CD14-positive monocyte (primary cell): ENCODE results near the gene RHOBTB1. TPM values are rescaled to one million over a fixed set of nuclear protein-coding genes. Genes with fewer than 3 reads are reported as not detected.

ENCODE experiments used
- DNase-seq, 3 donors: peaks; one replicate each; pipeline ENCODE4 v3.0.0-alpha.2; 2011 to 2022
- H2AFZ ChIP-seq: 2 replicates; pipeline ENCODE4 v1.6.0; 2012; ENCODE audit warnings: mild to moderate bottlenecking, low read depth, low read length, inconsistent platforms; ENCODE audit not compliant: insufficient read depth, poor library complexity, severe bottlenecking
- H3K27ac ChIP-seq, 2 donors: 1 replicate in 1 of 2; 2 replicates in 1 of 2; pipeline ENCODE4 v1.5.1; 2012 to 2013; ENCODE audit warnings: low read length in 2 of 2, control low read depth in 1 of 2, inconsistent platforms in 1 of 2, low read depth in 1 of 2, mild to moderate bottlenecking in 1 of 2
- H3K27me3 ChIP-seq, 2 donors: one replicate each; pipeline versions ENCODE4 v1.6.0 to v1.6.1; 2011 to 2013; ENCODE audit warnings: low read length in 2 of 2; ENCODE audit not compliant: control insufficient read depth in 2 of 2, insufficient read depth in 2 of 2
- H3K36me3 ChIP-seq, 2 donors: replicated peaks in 1 of 2; 1 replicate in 1 of 2; 2 replicates in 1 of 2; pipeline versions ENCODE4 v1.5.1 to v1.6.1; 2012 to 2013; ENCODE audit warnings: low read length in 2 of 2, control low read depth in 1 of 2, inconsistent platforms in 1 of 2, mild to moderate bottlenecking in 1 of 2; ENCODE audit not compliant: insufficient read depth in 2 of 2, control insufficient read depth in 1 of 2
- H3K4me1 ChIP-seq, 2 donors: 1 replicate in 1 of 2; 2 replicates in 1 of 2; pipeline versions ENCODE4 v1.5.1 to v1.6.1; 2012 to 2013; ENCODE audit warnings: low read length in 2 of 2, control low read depth in 1 of 2, inconsistent platforms in 1 of 2, mild to moderate bottlenecking in 1 of 2, moderate library complexity in 1 of 2; ENCODE audit not compliant: insufficient read depth in 2 of 2, control insufficient read depth in 1 of 2
- H3K4me2 ChIP-seq: replicated peaks from 2 replicates; pipeline ENCODE3; 2012; ENCODE audit warnings: low read length, moderate library complexity, mild to moderate bottlenecking; ENCODE audit not compliant: poor library complexity, severe bottlenecking; ENCODE audit errors: extremely low read depth
- H3K4me3 ChIP-seq, 3 experiments: fragments of 200-600 bp in 1 of 3; sonication (generic) in 1 of 3; replicated peaks in 1 of 3; 1 replicate in 2 of 3; 2 replicates in 1 of 3; pipeline ENCODE4 v1.5.1; 2011 to 2013; ENCODE audit warnings: low read length in 3 of 3, mild to moderate bottlenecking in 3 of 3, control low read depth in 2 of 3, low read depth in 2 of 3, inconsistent platforms in 1 of 3, moderate library complexity in 1 of 3
- H3K79me2 ChIP-seq: 2 replicates; pipeline ENCODE4 v1.6.0; 2012; ENCODE audit warnings: mild to moderate bottlenecking, control low read depth, inconsistent platforms, low read length, moderate library complexity; ENCODE audit not compliant: insufficient read depth
- H3K9ac ChIP-seq: 2 replicates; pipeline ENCODE4 v1.6.0; 2017; ENCODE audit warnings: low read length, mild to moderate bottlenecking; ENCODE audit not compliant: insufficient read depth, poor library complexity, severe bottlenecking
- H3K9me3 ChIP-seq, 2 donors: replicated peaks in 1 of 2; 1 replicate in 1 of 2; 2 replicates in 1 of 2; pipeline versions ENCODE4 v1.5.1 to v1.6.1; 2012 to 2013; ENCODE audit warnings: low read length in 2 of 2, control low read depth in 1 of 2; ENCODE audit not compliant: control insufficient read depth in 1 of 2, insufficient read depth in 1 of 2
- H4K20me1 ChIP-seq: 2 replicates; pipeline ENCODE4 v1.6.0; 2012; ENCODE audit warnings: mild to moderate bottlenecking, low read length, control low read depth, moderate library complexity; ENCODE audit not compliant: insufficient read depth
- H3K27ac Mint-ChIP-seq, 7 donors: one replicate each; pipeline ENCODE4 v1.8.0; 2020; ENCODE audit warnings: mild to moderate bottlenecking in 7 of 7, mixed read lengths in 7 of 7, moderate library complexity in 6 of 7, inconsistent platforms in 2 of 7
- H3K27me3 Mint-ChIP-seq, 3 donors: one replicate each; pipeline ENCODE4 v1.8.0; 2021 to 2022; ENCODE audit warnings: low read depth in 3 of 3, mild to moderate bottlenecking in 3 of 3, mixed read lengths in 3 of 3, moderate library complexity in 3 of 3, inconsistent platforms in 1 of 3
- H3K36me3 Mint-ChIP-seq, 2 donors: one replicate each; pipeline ENCODE4 v1.8.0; 2020; ENCODE audit warnings: mixed read lengths in 2 of 2, inconsistent platforms in 1 of 2, mild to moderate bottlenecking in 1 of 2
- H3K4me1 Mint-ChIP-seq: one replicate; pipeline ENCODE4 v1.8.0; 2020; ENCODE audit warnings: mild to moderate bottlenecking, mixed read lengths
- H3K4me3 Mint-ChIP-seq, 2 donors: one replicate each; pipeline ENCODE4 v1.8.0; 2020; ENCODE audit warnings: mild to moderate bottlenecking in 2 of 2, mixed read lengths in 2 of 2, moderate library complexity in 1 of 2
- H3K9me3 Mint-ChIP-seq, 7 donors: one replicate each; pipeline ENCODE4 v1.8.0; 2020 to 2022; ENCODE audit warnings: mixed read lengths in 7 of 7, mild to moderate bottlenecking in 6 of 7, moderate library complexity in 6 of 7, inconsistent platforms in 2 of 7
- WGBS: methylation state at CpG from one replicate; pipeline ENCODE4 v1.1.5; 2013; ENCODE audit warnings: missing lambda C conversion rate; ENCODE audit not compliant: insufficient coverage; 5-methylcytosine and 5-hydroxymethylcytosine counted together
- intact Hi-C, 2 donors: fragments of 100-400 bp; cut with micrococcal nuclease; formaldehyde crosslinking; loops; one replicate each; pipeline versions ENCODE4 v1.15.0 to v1.15.1; 2023
- polyA plus RNA-seq, 3 donors: library from polyadenylated mRNA; depleted of rRNA in 1 of 3; unstranded in 2 of 3; stranded (reverse) in 1 of 3; fragments of 300-500 nt in 2 of 3; fragments of >200 nt in 1 of 3; fragmentation: Illumina TruSeq in 2 of 3; gene quantifications; 1 replicate in 2 of 3; 2 replicates in 1 of 3; pipeline ENCODE4 v1.2.3, GENCODE V29; 2012 to 2021
- TF ChIP-seq, protein P1 (sequence below): fragments of 200-600 bp; IDR thresholded peaks from one replicate; pipeline ENCODE4 v1.8.0; 2022; ENCODE audit warnings: antibody characterized with exemption, mild to moderate bottlenecking

RHOBTB1 gene
- polyA plus RNA-seq, 3 donors: 0.41 to 0.96 (median 0.62) TPM

DNA sequence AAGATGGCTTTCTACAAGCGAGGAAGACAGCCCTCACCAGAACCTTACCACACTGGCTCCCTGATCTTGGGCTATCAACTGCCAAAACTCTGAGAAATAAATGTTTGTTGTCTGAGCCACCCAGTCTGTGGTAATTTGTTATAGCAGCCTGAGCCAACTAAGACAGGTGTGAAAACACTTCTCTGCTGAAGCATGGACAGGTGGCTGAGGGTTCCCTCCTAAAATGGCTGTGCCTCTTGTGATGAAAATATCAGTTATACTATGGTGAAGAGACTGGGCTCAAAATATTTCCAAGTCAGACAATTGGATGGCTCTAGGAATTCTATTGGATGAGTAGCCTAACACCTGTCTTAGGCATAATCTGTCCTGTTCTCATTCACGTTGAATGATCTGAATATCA, 87.6 kb downstream of the RHOBTB1 start:
- Mint-ChIP-seq H3K36me3 (no peaks in the 10 kb centered on the region), H3K27ac (no peak overlapping the region), H3K4me3 (no peak overlapping the region), H3K27me3 (peaks cover 0 to 1% (median 1%) of the 10 kb centered on the region in 3 donors), H3K4me1 (no peaks in the 10 kb centered on the region), H3K9me3 (peaks cover 0 to 10% (median 3%) of the 10 kb centered on the region in 7 donors)
- Histone ChIP-seq H3K36me3 (no peaks in the 10 kb centered on the region), H3K79me2 (no peaks in the 10 kb centered on the region), H3K27me3 (no peaks in the 10 kb centered on the region), H3K9ac (no peak overlapping the region), H3K4me1 (no peaks in the 10 kb centered on the region), H3K27ac (no peak overlapping the region), H4K20me1 (no peaks in the 10 kb centered on the region), H3K4me2 (no peak overlapping the region), H3K9me3 (peaks cover 0 to 9% of the 10 kb centered on the region in 2 donors), H3K4me3 (no peak overlapping the region), H2AFZ (no peak overlapping the region)
- intact Hi-C loops: no loop called here
- WGBS: 80% methylated on average over 1 of the region's 2 CpGs
- TF ChIP-seq, protein P1, sequence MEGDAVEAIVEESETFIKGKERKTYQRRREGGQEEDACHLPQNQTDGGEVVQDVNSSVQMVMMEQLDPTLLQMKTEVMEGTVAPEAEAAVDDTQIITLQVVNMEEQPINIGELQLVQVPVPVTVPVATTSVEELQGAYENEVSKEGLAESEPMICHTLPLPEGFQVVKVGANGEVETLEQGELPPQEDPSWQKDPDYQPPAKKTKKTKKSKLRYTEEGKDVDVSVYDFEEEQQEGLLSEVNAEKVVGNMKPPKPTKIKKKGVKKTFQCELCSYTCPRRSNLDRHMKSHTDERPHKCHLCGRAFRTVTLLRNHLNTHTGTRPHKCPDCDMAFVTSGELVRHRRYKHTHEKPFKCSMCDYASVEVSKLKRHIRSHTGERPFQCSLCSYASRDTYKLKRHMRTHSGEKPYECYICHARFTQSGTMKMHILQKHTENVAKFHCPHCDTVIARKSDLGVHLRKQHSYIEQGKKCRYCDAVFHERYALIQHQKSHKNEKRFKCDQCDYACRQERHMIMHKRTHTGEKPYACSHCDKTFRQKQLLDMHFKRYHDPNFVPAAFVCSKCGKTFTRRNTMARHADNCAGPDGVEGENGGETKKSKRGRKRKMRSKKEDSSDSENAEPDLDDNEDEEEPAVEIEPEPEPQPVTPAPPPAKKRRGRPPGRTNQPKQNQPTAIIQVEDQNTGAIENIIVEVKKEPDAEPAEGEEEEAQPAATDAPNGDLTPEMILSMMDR: no peak
- no peak for DNase-seq

DNA sequence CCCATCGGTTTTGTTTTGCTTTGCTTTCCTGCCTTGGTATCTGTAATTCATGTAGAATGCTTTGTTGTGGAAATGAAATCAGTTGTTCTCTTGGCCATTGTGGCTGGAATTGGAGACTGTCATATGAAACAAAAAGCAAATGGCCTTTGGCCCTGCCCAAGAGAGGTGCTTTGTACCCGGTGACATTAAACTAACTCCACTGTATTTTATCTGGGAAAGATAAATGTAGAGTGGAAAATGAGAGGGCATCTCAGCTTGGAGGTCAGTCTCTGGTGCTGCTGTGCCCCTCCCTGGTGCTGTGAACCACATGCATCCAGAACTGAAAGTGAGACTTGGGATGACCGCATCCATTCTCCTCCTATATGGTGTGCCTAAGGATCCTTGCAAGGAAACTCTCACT, 90.3 kb downstream of the RHOBTB1 start:
- Mint-ChIP-seq H3K27ac (no peak overlapping the region), H3K9me3 (peaks cover 0 to 9% (median 7%) of the 10 kb centered on the region in 7 donors), H3K36me3 (no peaks in the 10 kb centered on the region), H3K27me3 (peaks cover 0 to 1% (median 0%) of the 10 kb centered on the region in 3 donors), H3K4me3 (no peak overlapping the region), H3K4me1 (no peaks in the 10 kb centered on the region)
- H4K20me1 ChIP-seq: no peaks in the 10 kb centered on the region
- no peak overlapping the region for H3K27ac ChIP-seq
- 100% methylated on average over 1 of the region's 3 CpGs for WGBS
- H2AFZ ChIP-seq: no peak overlapping the region
- no peak overlapping the region for H3K4me2 ChIP-seq
- no peaks in the 10 kb centered on the region for H3K4me1 ChIP-seq
- H3K27me3 ChIP-seq: no peaks in the 10 kb centered on the region
- TF ChIP-seq, protein P1: no peak
- no peak overlapping the region for H3K9ac ChIP-seq
- DNase-seq: no peak
- H3K79me2 ChIP-seq: no peaks in the 10 kb centered on the region
- intact Hi-C loops: no loop called here
- no peaks in the 10 kb centered on the region for H3K36me3 ChIP-seq
- peaks cover 0 to 9% of the 10 kb centered on the region in 2 donors for H3K9me3 ChIP-seq
- H3K4me3 ChIP-seq: no peak overlapping the region
